H9 (cell line): ENCODE results near the gene BCAS3. TPM values are rescaled to one million over a fixed set of nuclear protein-coding genes. Genes with fewer than 3 reads are reported as not detected.

Experiments
- DNase-seq: peaks from one replicate; pipeline ENCODE4 v3.0.0-alpha.2; 2017
- H2AFZ ChIP-seq: one replicate; pipeline ENCODE4 v1.6.1; 2013; ENCODE audit warnings: mild to moderate bottlenecking, low read length, control low read depth, moderate library complexity
- H2AK5ac ChIP-seq: 2 replicates; pipeline ENCODE4 v1.6.1; 2013; ENCODE audit warnings: low read length, control low read depth, mixed read lengths; ENCODE audit not compliant: insufficient read length
- H2BK120ac ChIP-seq: one replicate; pipeline ENCODE4 v1.6.1; 2013; ENCODE audit warnings: low read depth, mild to moderate bottlenecking, low read length, control low read depth, inconsistent platforms; ENCODE audit not compliant: poor library complexity, severe bottlenecking
- H2BK12ac ChIP-seq: 2 replicates; pipeline ENCODE4 v1.6.1; 2013; ENCODE audit warnings: low read length, control low read depth, mixed read lengths, low read depth; ENCODE audit not compliant: insufficient read length
- H2BK15ac ChIP-seq: 2 replicates; pipeline ENCODE4 v1.6.1; 2013; ENCODE audit warnings: low read depth, low read length, control low read depth
- H2BK20ac ChIP-seq: one replicate; pipeline ENCODE4 v1.6.1; 2013; ENCODE audit warnings: low read depth, mild to moderate bottlenecking, low read length, control low read depth, inconsistent platforms; ENCODE audit not compliant: poor library complexity, severe bottlenecking
- H2BK5ac ChIP-seq: 2 replicates; pipeline ENCODE4 v1.6.1; 2013; ENCODE audit warnings: low read length, control low read depth, mixed read lengths; ENCODE audit not compliant: insufficient read length
- H3K14ac ChIP-seq: 2 replicates; pipeline ENCODE4 v1.6.1; 2013; ENCODE audit warnings: low read length, control low read depth; ENCODE audit not compliant: insufficient read depth
- H3K18ac ChIP-seq: 2 replicates; pipeline ENCODE4 v1.6.1; 2013; ENCODE audit warnings: low read depth, mild to moderate bottlenecking, mixed read lengths, low read length, control low read depth; ENCODE audit not compliant: insufficient read length
- H3K23ac ChIP-seq: 2 replicates; pipeline ENCODE4 v1.6.1; 2013; ENCODE audit warnings: low read length, control low read depth, mixed read lengths, low read depth; ENCODE audit not compliant: insufficient read length
- H3K23me2 ChIP-seq: 2 replicates; pipeline ENCODE4 v1.6.1; 2013; ENCODE audit warnings: low read depth, mild to moderate bottlenecking, mixed read lengths, low read length, control low read depth; ENCODE audit not compliant: insufficient read length, poor library complexity, severe bottlenecking
- H3K27ac ChIP-seq: 2 replicates; pipeline ENCODE4 v1.5.1; 2013; ENCODE audit warnings: low read length, control low read depth, mixed read lengths, low read depth; ENCODE audit not compliant: insufficient read length
- H3K27me3 ChIP-seq: 2 replicates; pipeline ENCODE4 v1.6.1; 2013; ENCODE audit warnings: low read length, control low read depth, inconsistent platforms; ENCODE audit not compliant: insufficient read depth
- H3K4ac ChIP-seq: 2 replicates; pipeline ENCODE4 v1.6.1; 2013; ENCODE audit warnings: low read depth, mild to moderate bottlenecking, control low read depth, inconsistent platforms, low read length, moderate library complexity
- H3K4me1 ChIP-seq: 2 replicates; pipeline ENCODE4 v1.6.1; 2013; ENCODE audit warnings: low read length, control low read depth, inconsistent platforms; ENCODE audit not compliant: insufficient read depth
- H3K4me2 ChIP-seq: 2 replicates; pipeline ENCODE4 v1.6.1; 2013; ENCODE audit warnings: low read length, control low read depth, mixed read lengths; ENCODE audit not compliant: insufficient read length, insufficient read depth
- H3K56ac ChIP-seq: 2 replicates; pipeline ENCODE4 v1.6.1; 2013; ENCODE audit warnings: low read depth, mild to moderate bottlenecking, mixed read lengths, low read length, control low read depth; ENCODE audit not compliant: insufficient read length
- H3K79me1 ChIP-seq: 2 replicates; pipeline ENCODE4 v1.6.1; 2013; ENCODE audit warnings: low read depth, mild to moderate bottlenecking, moderate library complexity, low read length, control low read depth, inconsistent platforms; ENCODE audit not compliant: insufficient read depth, poor library complexity, severe bottlenecking
- H3K79me2 ChIP-seq: 2 replicates; pipeline ENCODE4 v1.6.1; 2013; ENCODE audit warnings: low read length, control low read depth, inconsistent platforms; ENCODE audit not compliant: insufficient read depth
- H3K9ac ChIP-seq: 2 replicates; pipeline ENCODE4 v1.6.1; 2013; ENCODE audit warnings: low read length, control low read depth, mixed read lengths; ENCODE audit not compliant: insufficient read length; ENCODE audit errors: extremely low read depth
- H3K9me3 ChIP-seq: one replicate; pipeline ENCODE4 v1.6.1; 2013; ENCODE audit warnings: low read depth, low read length, inconsistent platforms; ENCODE audit not compliant: control insufficient read depth
- H3T11ph ChIP-seq: one replicate; pipeline ENCODE4 v1.6.1; 2013; ENCODE audit warnings: mild to moderate bottlenecking, low read length, control low read depth, inconsistent platforms
- H4K20me1 ChIP-seq: one replicate; pipeline ENCODE4 v1.6.1; 2013; ENCODE audit not compliant: control insufficient read depth, insufficient read length, insufficient read depth
- H4K5ac ChIP-seq: 2 replicates; pipeline ENCODE4 v1.6.1; 2013; ENCODE audit warnings: low read depth, mild to moderate bottlenecking, mixed read lengths, low read length, control low read depth; ENCODE audit not compliant: insufficient read length
- H4K8ac ChIP-seq: replicated peaks from 2 replicates; pipeline ENCODE4 v1.6.1; 2013; ENCODE audit warnings: low read length, control low read depth, mixed read lengths, low read depth; ENCODE audit not compliant: insufficient read length
- H4K91ac ChIP-seq: 2 replicates; pipeline ENCODE4 v1.6.1; 2013; ENCODE audit warnings: low read depth, mild to moderate bottlenecking, moderate library complexity, mixed read lengths, low read length, control low read depth; ENCODE audit not compliant: insufficient read length
- H3K27ac Mint-ChIP-seq, 3 experiments: 2 replicates in 2 of 3; 3 replicates in 1 of 3; pipeline ENCODE4 v1.8.0; 2020 to 2021; ENCODE audit warnings: mixed read lengths in 3 of 3, mild to moderate bottlenecking in 1 of 3, moderate library complexity in 1 of 3
- H3K27me3 Mint-ChIP-seq: 2 replicates; pipeline ENCODE4 v1.8.0; 2021; ENCODE audit warnings: low read depth, mild to moderate bottlenecking, moderate library complexity, mixed read lengths
- H3K36me3 Mint-ChIP-seq, 3 experiments: 2 replicates in 2 of 3; 3 replicates in 1 of 3; pipeline ENCODE4 v1.8.0; 2020 to 2021; ENCODE audit warnings: low read depth in 3 of 3, mixed read lengths in 3 of 3; ENCODE audit not compliant: insufficient read depth in 1 of 3
- H3K4me1 Mint-ChIP-seq, 2 experiments: 2 replicates each; pipeline ENCODE4 v1.8.0; 2020; ENCODE audit warnings: mixed read lengths in 2 of 2
- H3K4me3 Mint-ChIP-seq, 2 experiments: 2 replicates in 1 of 2; 3 replicates in 1 of 2; pipeline ENCODE4 v1.8.0; 2020 to 2021; ENCODE audit warnings: mild to moderate bottlenecking in 2 of 2, mixed read lengths in 2 of 2, moderate library complexity in 1 of 2
- H3K9me3 Mint-ChIP-seq, 2 experiments: 2 replicates in 1 of 2; 3 replicates in 1 of 2; pipeline ENCODE4 v1.8.0; 2020; ENCODE audit warnings: mild to moderate bottlenecking in 2 of 2, mixed read lengths in 2 of 2, moderate library complexity in 1 of 2
- WGBS: extraction: QIAGEN DNeasy Blood & Tissue Kit; methylation state at CpG from one replicate; pipeline ENCODE4 v1.1.7; 2013; ENCODE audit warnings: missing lambda C conversion rate, low lambda C conversion rate, mixed read lengths; ENCODE audit not compliant: insufficient read length; ENCODE audit errors: extremely low coverage; 5-methylcytosine and 5-hydroxymethylcytosine counted together
- total RNA-seq: library from RNA; stranded (reverse); gene quantifications from 2 replicates; pipeline ENCODE4 v1.2.1, GENCODE V29; 2021
- TF ChIP-seq, protein P1 (sequence below): fragments of 200-600 bp; sonication (generic); conservative IDR thresholded peaks from 3 replicates; pipeline ENCODE4 v1.8.0; 2021; ENCODE audit warnings: antibody characterized with exemption, mild to moderate bottlenecking

BCAS3 gene
- total RNA-seq, 1 experiment from 2014 or later = 22.4 TPM

DNA sequence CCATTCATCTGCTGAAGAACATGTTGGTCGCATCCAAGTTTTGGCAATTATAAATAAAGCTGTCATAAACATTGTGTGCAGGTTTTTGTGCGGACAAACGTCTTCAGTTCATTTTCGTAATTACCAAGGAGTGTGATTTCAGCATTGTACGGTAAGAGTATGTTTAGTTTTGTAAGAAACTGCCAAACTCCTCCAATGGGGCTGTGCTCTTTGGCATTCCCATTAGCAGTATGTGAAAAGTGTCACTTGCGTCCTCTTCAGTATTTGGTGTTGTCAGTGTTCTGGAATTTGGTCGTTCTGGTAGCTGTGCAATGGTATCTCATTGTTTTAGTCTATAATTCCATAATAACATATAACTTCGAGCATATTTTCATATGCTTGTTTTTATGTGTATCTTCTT, 120.9 kb downstream of the BCAS3 start:
- Histone ChIP-seq H4K8ac (no peak overlapping the region), H2BK20ac (no peak overlapping the region), H3K4ac (no peak overlapping the region), H2AK5ac (no peak overlapping the region), H4K5ac (no peak overlapping the region), H3K14ac (no peak overlapping the region), H3K4me1 (no peaks in the 10 kb centered on the region), H3K18ac (no peak overlapping the region), H3K27ac (no peak overlapping the region), H2BK15ac (no peak overlapping the region), H3K79me1 (no peaks in the 10 kb centered on the region), H2BK12ac (no peak overlapping the region), H2BK5ac (no peak overlapping the region), H3K23me2 (no peaks in the 10 kb centered on the region), H2BK120ac (no peak overlapping the region), H3K9me3 (no peaks in the 10 kb centered on the region), H3K27me3 (no peaks in the 10 kb centered on the region), H3K23ac (no peak overlapping the region), H4K91ac (no peak overlapping the region), H3K79me2 (no peaks in the 10 kb centered on the region), H3K4me2 (no peak overlapping the region), H4K20me1 (no peaks in the 10 kb centered on the region), H3T11ph (no peak overlapping the region), H2AFZ (no peak overlapping the region), H3K9ac (no peak overlapping the region), H3K56ac (no peak overlapping the region)
- TF ChIP-seq, protein P1, sequence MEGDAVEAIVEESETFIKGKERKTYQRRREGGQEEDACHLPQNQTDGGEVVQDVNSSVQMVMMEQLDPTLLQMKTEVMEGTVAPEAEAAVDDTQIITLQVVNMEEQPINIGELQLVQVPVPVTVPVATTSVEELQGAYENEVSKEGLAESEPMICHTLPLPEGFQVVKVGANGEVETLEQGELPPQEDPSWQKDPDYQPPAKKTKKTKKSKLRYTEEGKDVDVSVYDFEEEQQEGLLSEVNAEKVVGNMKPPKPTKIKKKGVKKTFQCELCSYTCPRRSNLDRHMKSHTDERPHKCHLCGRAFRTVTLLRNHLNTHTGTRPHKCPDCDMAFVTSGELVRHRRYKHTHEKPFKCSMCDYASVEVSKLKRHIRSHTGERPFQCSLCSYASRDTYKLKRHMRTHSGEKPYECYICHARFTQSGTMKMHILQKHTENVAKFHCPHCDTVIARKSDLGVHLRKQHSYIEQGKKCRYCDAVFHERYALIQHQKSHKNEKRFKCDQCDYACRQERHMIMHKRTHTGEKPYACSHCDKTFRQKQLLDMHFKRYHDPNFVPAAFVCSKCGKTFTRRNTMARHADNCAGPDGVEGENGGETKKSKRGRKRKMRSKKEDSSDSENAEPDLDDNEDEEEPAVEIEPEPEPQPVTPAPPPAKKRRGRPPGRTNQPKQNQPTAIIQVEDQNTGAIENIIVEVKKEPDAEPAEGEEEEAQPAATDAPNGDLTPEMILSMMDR = no peak
- Mint-ChIP-seq H3K4me1 (peaks cover 5 to 6% of the 10 kb centered on the region in 2 experiments), H3K4me3 (no peak overlapping the region), H3K27ac (no peak overlapping the region), H3K27me3 (no peaks in the 10 kb centered on the region), H3K36me3 (no peaks in the 10 kb centered on the region; a peak in 1 of 7 replicates), H3K9me3 (no peaks in the 10 kb centered on the region)
- DNase-seq = no peak
- no CpG with 5 or more reads among the region's 8 CpGs for WGBS
